Natural killer cell (primary cell): ENCODE results near the gene CARD16. TPM values are rescaled to one million over a fixed set of nuclear protein-coding genes. Genes with fewer than 3 reads are reported as not detected.

ENCODE experiments used
- ATAC-seq, 3 donors: fragments of 150-1000 bp in 2 of 3; fragments of 200-7000 bp in 1 of 3; cut with Tn5 transposase; 1 replicate in 1 of 3; 2 replicates in 2 of 3; pipeline ENCODE4 v1.10.0; 2021; ENCODE audit warnings: mild to moderate bottlenecking in 2 of 3, moderate library complexity in 2 of 3
- DNase-seq, 2 donors: peaks; one replicate each; pipeline versions ENCODE4 v3.0.0 to v3.0.0-alpha.2; 2013 to 2021; ENCODE audit warnings: mixed read lengths in 1 of 2
- H3K27ac ChIP-seq: one replicate; pipeline ENCODE4 v1.5.1; 2013; ENCODE audit warnings: mild to moderate bottlenecking, low read length
- H3K27me3 ChIP-seq: one replicate; pipeline ENCODE4 v1.6.1; 2013; ENCODE audit warnings: low read length; ENCODE audit not compliant: control insufficient read depth, insufficient read depth
- H3K36me3 ChIP-seq: one replicate; pipeline ENCODE4 v1.6.1; 2013; ENCODE audit warnings: low read length; ENCODE audit not compliant: control insufficient read depth, insufficient read depth
- H3K4me1 ChIP-seq: one replicate; pipeline ENCODE4 v1.6.1; 2013; ENCODE audit warnings: low read length; ENCODE audit not compliant: control insufficient read depth, insufficient read depth
- H3K4me3 ChIP-seq: one replicate; pipeline ENCODE4 v1.5.1; 2013; ENCODE audit warnings: low read length
- H3K9me3 ChIP-seq: one replicate; pipeline ENCODE4 v1.6.1; 2013; ENCODE audit warnings: low read length; ENCODE audit not compliant: control insufficient read depth, insufficient read depth
- H3K27ac Mint-ChIP-seq, 2 donors: one replicate each; pipeline ENCODE4 v1.8.0; 2022; ENCODE audit warnings: mild to moderate bottlenecking in 2 of 2, mixed read lengths in 2 of 2, moderate library complexity in 1 of 2
- H3K27me3 Mint-ChIP-seq, 2 donors: one replicate each; pipeline ENCODE4 v1.8.0; 2022; ENCODE audit warnings: low read depth in 2 of 2, mixed read lengths in 2 of 2
- H3K36me3 Mint-ChIP-seq: one replicate; pipeline ENCODE4 v1.8.0; 2022; ENCODE audit warnings: mixed read lengths
- H3K4me1 Mint-ChIP-seq, 2 donors: one replicate each; pipeline ENCODE4 v1.8.0; 2022; ENCODE audit warnings: mixed read lengths in 2 of 2
- H3K4me3 Mint-ChIP-seq: one replicate; pipeline ENCODE4 v1.8.0; 2022; ENCODE audit warnings: mild to moderate bottlenecking, moderate library complexity, mixed read lengths
- H3K9me3 Mint-ChIP-seq, 2 donors: one replicate each; pipeline ENCODE4 v1.8.0; 2022; ENCODE audit warnings: mixed read lengths in 2 of 2
- WGBS: methylation state at CpG from one replicate; pipeline ENCODE4 v1.1.7; 2013; ENCODE audit warnings: missing lambda C conversion rate; ENCODE audit not compliant: insufficient coverage; 5-methylcytosine and 5-hydroxymethylcytosine counted together
- intact Hi-C: fragments of 100-400 bp; cut with micrococcal nuclease; formaldehyde crosslinking; loops from one replicate; pipeline ENCODE4 v1.14.2; 2022
- total RNA-seq, 4 donors: library from RNA; stranded (reverse); fragments of 120-200 nt in 1 of 4; gene quantifications; one replicate each; pipeline versions ENCODE4 v1.2.3 to v1.2.4, GENCODE V29; 2013 to 2022
- TF ChIP-seq, protein P1 (sequence below): fragments of 200-600 bp; IDR thresholded peaks from one replicate; pipeline ENCODE4 v1.8.0; 2022; ENCODE audit warnings: antibody characterized with exemption

CARD16 gene
- total RNA-seq, 3 donors from 2014 or later (not counting 1 experiment from before 2014, with no cell fraction given) = 54.7 to 113 (median 110) TPM

DNA sequence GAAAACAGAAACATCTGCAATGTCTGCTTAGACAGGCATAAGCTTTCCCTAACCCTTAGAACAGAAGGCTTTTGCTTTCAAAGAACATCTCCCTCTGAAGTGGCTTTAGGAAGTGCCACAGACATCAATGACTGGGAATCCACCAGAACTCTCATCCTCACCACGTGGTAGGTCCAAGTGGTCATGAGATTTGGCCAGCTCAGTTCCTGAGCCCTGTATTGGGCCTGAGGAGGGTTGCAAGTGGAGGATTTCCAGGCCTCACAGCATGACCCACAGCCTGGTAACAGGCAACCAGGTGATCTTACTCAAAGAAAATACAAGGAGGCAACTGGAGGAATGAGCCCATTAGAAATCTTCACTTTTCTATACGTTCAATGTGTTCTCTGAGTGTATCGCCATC is 11.8 kb downstream of the CARD16 start:
- peak overlapping the region; percentile 87 to 92 for H3K27ac Mint-ChIP-seq
- peaks cover 53 to 58% of the 10 kb centered on the region in 2 donors for H3K4me1 Mint-ChIP-seq
- peak in 1 of 2 donors; percentile 33 for DNase-seq
- H3K4me3 Mint-ChIP-seq = peak overlapping the region; percentile 92
- TF ChIP-seq, protein P1, sequence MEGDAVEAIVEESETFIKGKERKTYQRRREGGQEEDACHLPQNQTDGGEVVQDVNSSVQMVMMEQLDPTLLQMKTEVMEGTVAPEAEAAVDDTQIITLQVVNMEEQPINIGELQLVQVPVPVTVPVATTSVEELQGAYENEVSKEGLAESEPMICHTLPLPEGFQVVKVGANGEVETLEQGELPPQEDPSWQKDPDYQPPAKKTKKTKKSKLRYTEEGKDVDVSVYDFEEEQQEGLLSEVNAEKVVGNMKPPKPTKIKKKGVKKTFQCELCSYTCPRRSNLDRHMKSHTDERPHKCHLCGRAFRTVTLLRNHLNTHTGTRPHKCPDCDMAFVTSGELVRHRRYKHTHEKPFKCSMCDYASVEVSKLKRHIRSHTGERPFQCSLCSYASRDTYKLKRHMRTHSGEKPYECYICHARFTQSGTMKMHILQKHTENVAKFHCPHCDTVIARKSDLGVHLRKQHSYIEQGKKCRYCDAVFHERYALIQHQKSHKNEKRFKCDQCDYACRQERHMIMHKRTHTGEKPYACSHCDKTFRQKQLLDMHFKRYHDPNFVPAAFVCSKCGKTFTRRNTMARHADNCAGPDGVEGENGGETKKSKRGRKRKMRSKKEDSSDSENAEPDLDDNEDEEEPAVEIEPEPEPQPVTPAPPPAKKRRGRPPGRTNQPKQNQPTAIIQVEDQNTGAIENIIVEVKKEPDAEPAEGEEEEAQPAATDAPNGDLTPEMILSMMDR = no peak
- intact Hi-C loops = loop anchor here (5.0 kb wide), 1 partner anchor 66 kb away; the partner anchor contains the start of gene CASP4
- peak overlapping the region; percentile 85 for H3K27ac ChIP-seq
- H3K9me3 ChIP-seq = no peaks in the 10 kb centered on the region
- H3K4me3 ChIP-seq = peak overlapping the region; percentile 72
- no peaks in the 10 kb centered on the region for H3K9me3 Mint-ChIP-seq
- peak; percentile 32 to 40 (median 37) for ATAC-seq
- 83% methylated on average over 1 of the region's 3 CpGs for WGBS
- H3K27me3 Mint-ChIP-seq = no peaks in the 10 kb centered on the region
- peaks cover 8% of the 10 kb centered on the region for H3K4me1 ChIP-seq
- H3K27me3 ChIP-seq = no peaks in the 10 kb centered on the region
- H3K36me3 ChIP-seq = peaks cover 33% of the 10 kb centered on the region
- H3K36me3 Mint-ChIP-seq = peaks cover 14% of the 10 kb centered on the region

DNA sequence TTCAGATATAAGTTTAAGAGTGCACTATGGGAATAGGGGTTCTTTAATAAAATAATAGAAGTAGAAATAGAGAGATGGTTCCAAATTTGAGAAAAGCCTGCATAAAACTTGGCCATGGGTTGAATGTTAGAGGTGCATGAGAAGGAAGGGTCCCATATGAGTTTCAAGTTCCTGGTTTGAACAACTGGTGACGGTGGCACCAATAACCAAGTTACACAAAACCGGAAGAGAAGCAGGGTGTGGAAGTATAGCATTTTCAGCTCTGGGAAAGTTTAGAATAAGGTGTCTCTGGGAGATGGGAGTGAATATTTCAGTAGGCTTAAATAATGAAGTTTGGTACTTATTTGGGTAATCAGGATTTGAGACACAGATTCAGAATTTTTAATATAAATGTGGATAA is 12.6 kb downstream of the CARD16 start:
- peaks cover 13% of the 10 kb centered on the region for H3K36me3 Mint-ChIP-seq
- 78% methylated on average over 2 of the region's 2 CpGs for WGBS
- Histone ChIP-seq H3K27ac (peak overlapping the region; percentile 85), H3K4me3 (peak overlapping the region; percentile 72), H3K27me3 (no peaks in the 10 kb centered on the region), H3K9me3 (no peaks in the 10 kb centered on the region), H3K36me3 (peaks cover 39% of the 10 kb centered on the region), H3K4me1 (peaks cover 8% of the 10 kb centered on the region)
- intact Hi-C loops = loop anchor here (5.0 kb wide), 1 partner anchor 65 kb away; the partner anchor contains the start of gene CASP4
- ATAC-seq = peak in 2 of 3 donors; percentile 30 to 52
- peak overlapping the region; percentile 87 to 92 for H3K27ac Mint-ChIP-seq
- no peaks in the 10 kb centered on the region for H3K27me3 Mint-ChIP-seq
- H3K4me1 Mint-ChIP-seq = peaks cover 58 to 63% of the 10 kb centered on the region in 2 donors
- peak overlapping the region; percentile 92 for H3K4me3 Mint-ChIP-seq
- peak in 1 of 2 donors; percentile 44 for DNase-seq
- no peaks in the 10 kb centered on the region for H3K9me3 Mint-ChIP-seq
- TF ChIP-seq, protein P1 = no peak

DNA sequence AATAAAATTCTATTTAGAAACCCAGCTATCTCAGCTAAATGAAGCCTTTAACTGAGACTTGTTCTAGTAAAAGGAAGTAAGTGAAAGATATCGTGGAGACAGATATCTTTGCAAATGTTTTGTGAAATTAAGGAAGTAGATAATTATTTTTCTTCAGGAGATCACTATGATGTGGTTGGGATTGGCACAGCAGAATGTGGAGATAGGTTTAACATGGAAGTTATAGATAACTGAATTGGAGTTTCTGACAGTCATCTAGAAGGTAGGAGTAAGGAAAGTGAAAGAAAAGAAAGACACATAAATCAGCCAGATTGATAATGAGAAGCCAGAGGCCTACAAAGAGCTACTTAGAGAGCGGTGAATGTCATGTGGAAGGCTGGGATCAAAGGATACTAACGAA is 17.5 kb downstream of the CARD16 start:
- H3K4me3 ChIP-seq = no peak overlapping the region
- no peaks in the 10 kb centered on the region for H3K27me3 ChIP-seq
- H3K4me1 Mint-ChIP-seq = peaks cover 27 to 38% of the 10 kb centered on the region in 2 donors
- H3K27me3 Mint-ChIP-seq = no peaks in the 10 kb centered on the region
- no peak overlapping the region for H3K27ac ChIP-seq
- ATAC-seq (peak in 1 of 3 donors; percentile 48), DNase-seq (no peak)
- WGBS = 58% methylated on average over 3 of the region's 3 CpGs
- H3K9me3 ChIP-seq = no peaks in the 10 kb centered on the region
- peak overlapping the region; percentile 17 to 39 for H3K27ac Mint-ChIP-seq
- H3K36me3 Mint-ChIP-seq = peaks cover 26% of the 10 kb centered on the region
- intact Hi-C loops = no loop called here
- TF ChIP-seq, protein P1 = no peak
- no peaks in the 10 kb centered on the region for H3K4me1 ChIP-seq
- H3K9me3 Mint-ChIP-seq = no peaks in the 10 kb centered on the region
- peaks cover 66% of the 10 kb centered on the region for H3K36me3 ChIP-seq
- H3K4me3 Mint-ChIP-seq = no peak overlapping the region

DNA sequence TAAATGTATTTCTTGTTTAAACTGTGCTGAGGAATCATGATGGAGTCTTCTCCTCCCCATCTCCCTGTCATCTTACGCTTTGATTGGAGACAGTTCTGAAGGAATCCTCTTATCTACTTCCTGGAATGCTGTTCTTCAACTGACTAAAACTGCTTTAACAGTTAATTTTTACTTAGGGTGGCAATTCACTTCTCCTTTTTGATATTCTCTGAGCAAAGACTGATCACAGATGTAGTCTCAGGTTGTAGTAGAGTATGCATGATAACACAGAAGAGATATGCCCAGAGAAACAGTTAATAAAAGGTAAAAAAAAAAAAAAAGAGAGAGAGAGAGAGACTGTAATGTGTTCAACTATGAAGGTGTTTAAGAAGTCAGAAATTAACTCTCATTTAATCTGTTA is 20.7 kb downstream of the CARD16 start:
- no peaks in the 10 kb centered on the region for H3K27me3 ChIP-seq
- peaks cover 15 to 34% of the 10 kb centered on the region in 2 donors for H3K4me1 Mint-ChIP-seq
- no peaks in the 10 kb centered on the region for H3K9me3 ChIP-seq
- TF ChIP-seq, protein P1 = no peak
- DNase-seq (no peak), ATAC-seq (no peak)
- no peak overlapping the region for H3K27ac ChIP-seq
- peaks cover 46% of the 10 kb centered on the region for H3K36me3 ChIP-seq
- 80% methylated on average over 1 of the region's 1 CpG for WGBS
- intact Hi-C loops = no loop called here
- H3K9me3 Mint-ChIP-seq = no peaks in the 10 kb centered on the region
- H3K4me1 ChIP-seq = no peaks in the 10 kb centered on the region
- no peaks in the 10 kb centered on the region for H3K27me3 Mint-ChIP-seq
- no peak overlapping the region for H3K4me3 ChIP-seq
- H3K36me3 Mint-ChIP-seq = peaks cover 24% of the 10 kb centered on the region
- no peak overlapping the region for H3K4me3 Mint-ChIP-seq
- H3K27ac Mint-ChIP-seq = peak overlapping the region; percentile 13 to 39
